HG03108 (cell line): ENCODE data around the gene KRTAP5-6.

ENCODE experiments used
- ATAC-seq: cut with Tn5 transposase; IDR thresholded peaks from one replicate; pipeline ENCODE4 v1.9.1; 2021; ENCODE audit warnings: moderate library complexity; ENCODE audit not compliant: unreplicated experiment

KRTAP5-6 gene

GRCh38 chr11:1732418-1733008 is 35.5 kb downstream of the KRTAP5-6 start:
- ATAC-seq = no peak

DNA sequence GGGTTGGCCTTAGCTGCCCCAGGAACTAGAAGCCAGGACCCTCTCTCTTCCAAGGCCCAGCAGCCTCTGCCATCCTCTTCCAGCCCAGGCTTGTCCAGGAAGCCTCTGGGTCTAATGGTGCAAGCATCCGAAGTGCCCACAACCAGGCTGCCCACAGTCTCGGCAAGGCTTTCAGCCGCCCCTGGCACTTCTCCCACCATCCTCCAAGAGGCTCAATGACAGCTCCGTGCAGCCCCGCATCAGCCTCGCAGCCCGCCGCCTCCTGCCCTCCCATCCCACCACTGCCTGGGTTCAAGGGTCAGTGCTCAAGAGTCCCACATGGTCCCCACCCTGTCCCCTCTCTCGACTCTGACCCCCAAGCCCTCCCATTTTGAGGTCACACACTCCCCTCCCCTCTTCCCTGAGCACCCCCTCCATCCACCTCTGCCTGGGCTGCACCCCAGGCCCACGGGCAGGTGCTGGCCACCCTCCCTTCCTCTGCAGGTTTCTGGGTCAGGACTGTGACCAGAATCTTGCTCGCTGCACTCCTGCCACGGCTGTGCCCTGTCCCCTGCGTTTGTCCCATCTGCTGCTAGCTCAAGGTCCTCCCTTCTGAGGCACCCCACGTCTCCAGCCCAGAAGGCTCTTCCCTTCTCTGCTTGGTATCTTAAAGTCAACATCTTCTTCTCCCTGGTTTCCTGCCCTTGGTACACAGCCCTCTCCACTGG is 36.2 kb downstream of the KRTAP5-6 start:
- ATAC-seq = no peak

GRCh38 chr11:1733716-1734640 is 37.0 kb downstream of the KRTAP5-6 start:
- no peak for ATAC-seq

DNA sequence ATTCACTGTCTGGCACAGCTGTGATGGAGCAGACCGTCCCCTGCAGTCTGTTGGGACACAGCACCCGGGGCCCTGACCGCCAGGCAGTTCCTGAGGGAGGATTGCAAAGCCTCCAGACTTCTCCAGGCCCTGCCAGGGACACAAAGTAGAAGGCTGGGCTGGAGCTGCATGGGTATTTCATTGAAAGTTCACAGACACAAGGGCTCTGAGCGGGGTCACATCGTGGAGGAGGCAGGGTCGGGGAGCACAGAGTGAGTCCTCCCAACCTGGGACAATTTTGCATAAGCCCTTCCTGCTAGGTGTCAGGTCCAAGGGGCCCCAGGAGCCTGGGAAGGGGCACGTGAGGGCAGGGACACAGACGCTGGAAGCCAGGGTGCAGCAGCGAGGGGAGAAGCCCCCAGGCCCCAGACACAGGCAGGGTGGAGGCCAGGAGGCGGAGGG is 37.7 kb downstream of the KRTAP5-6 start:
- no peak for ATAC-seq

DNA sequence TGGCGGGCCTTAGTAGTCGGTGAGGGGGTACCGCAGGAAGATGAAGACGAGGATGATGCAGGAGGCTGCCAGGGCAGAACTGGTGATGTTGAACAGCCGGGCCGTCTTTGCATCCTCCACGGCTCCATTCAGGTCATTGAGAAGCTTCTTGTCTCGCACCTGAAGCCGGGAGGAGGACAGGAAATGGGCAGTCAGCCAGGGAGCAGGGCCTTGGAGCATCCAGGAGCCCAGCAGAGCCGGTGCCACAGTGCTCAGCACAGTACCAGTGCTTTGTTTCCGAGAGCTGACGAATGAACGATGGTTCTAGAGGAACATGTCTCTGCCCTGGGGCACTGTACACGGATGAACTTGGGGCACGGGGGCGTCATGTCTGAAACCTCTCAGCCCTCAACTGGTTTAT is 38.3 kb downstream of the KRTAP5-6 start:
- ATAC-seq = no peak

GRCh38 chr11:1736447-1736992 is 39.5 kb downstream of the KRTAP5-6 start:
- no peak for ATAC-seq

- ATAC-seq = no peak
Observed at GRCh38 chr11:1737080-1737757, 40.2 kb downstream of the KRTAP5-6 start.

DNA sequence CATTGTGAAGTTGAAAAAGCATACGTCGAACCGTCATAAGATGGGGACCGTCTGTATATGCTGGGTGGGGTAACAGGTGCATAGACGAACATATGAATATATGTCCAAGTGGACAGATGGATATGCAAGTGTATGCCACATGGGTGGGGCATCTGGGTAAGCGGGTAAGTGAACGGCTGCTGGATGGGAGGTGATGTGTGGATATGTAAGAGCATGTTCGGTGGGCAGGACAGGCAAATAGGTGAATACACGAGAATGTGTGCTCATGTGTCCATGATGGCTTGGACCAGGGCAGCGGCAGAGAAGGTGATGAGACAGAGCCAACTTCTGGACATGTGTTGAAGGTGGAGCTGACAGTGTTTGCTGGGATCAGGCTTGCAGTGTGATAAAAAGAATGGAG is 41.4 kb downstream of the KRTAP5-6 start:
- ATAC-seq = no peak

DNA sequence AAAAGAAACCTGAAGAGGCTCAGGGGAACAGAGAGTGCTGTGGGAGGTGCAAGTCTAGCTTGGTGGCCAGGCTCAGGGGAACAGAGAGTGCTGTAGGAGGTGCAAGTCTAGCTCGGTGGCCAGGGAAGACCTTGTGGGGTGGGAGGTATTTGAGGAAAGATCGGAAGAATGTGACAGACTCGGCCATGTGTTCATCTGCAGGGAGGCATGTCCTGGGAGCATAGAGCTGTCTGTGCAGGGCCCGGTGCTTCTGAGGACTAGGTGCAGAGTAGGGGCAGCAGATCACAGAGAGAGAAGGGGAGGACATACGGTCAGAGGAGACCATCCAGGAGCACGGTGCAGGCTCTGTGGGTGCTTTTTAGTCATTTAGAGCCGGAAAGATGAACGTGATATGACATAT is 42.6 kb downstream of the KRTAP5-6 start:
- no peak for ATAC-seq

DNA sequence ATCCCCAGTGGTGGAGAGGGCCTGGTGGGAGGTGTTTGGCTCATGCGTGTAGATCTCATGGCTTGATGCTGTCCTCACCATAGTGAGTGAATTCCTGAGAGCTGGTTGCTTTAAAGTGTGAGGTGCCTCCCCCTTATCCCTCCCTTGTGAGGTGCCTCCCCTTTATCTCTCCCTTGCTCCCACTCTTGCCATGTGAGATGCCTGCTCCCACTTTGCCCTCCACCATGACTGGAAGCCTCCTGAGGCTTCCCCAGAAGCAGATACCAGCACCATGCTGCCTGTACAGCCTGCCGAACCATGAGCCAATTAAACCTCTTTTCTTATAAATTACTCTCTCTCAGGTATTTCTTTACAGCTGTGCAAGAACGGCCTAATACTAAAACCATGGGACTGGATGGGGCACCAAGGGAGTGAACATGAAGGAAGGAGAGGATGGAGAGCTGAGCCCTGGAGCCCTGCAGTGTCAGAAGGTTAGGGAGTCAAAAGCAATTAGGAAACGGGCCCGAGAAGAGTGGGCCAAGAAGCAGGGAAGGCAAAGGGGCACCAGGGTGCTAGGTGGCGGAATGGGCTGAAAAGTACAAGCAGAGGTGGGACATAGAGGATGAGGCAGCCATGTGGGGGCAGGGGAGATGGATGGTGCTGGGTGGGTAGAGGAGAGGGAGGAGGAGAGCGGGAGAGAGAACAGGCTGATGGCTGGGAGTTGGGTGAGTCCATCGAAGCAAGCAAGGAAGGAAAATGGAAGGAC is 44.0 kb downstream of the KRTAP5-6 start:
- ATAC-seq = no peak

DNA sequence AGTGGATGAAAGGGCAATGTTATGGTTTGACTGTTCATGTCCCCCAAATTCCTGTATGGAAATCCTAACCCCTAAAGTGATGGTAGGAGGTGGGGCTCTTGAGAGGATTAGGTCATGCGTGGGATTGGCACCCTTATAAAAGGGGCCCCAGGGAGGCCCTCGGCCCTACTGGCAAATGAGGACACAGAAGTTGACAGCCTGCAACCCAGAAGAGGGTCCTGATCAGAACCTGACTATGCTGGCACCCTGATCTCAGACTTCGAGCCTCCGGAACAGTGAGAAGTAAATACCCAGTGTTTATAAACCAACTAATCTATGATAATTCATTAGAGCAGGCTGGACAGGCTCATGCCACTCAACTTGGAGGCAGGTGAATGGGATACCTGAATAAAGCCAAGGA is 44.7 kb downstream of the KRTAP5-6 start:
- ATAC-seq = no peak

- ATAC-seq = no peak
Observed at GRCh38 chr11:1742371-1742770, 45.4 kb downstream of the KRTAP5-6 start.

GRCh38 chr11:1742869-1743584 is 46.0 kb downstream of the KRTAP5-6 start:
- ATAC-seq = no peak

- no peak for ATAC-seq
Observed at GRCh38 chr11:1743585-1744136, 46.7 kb downstream of the KRTAP5-6 start.

DNA sequence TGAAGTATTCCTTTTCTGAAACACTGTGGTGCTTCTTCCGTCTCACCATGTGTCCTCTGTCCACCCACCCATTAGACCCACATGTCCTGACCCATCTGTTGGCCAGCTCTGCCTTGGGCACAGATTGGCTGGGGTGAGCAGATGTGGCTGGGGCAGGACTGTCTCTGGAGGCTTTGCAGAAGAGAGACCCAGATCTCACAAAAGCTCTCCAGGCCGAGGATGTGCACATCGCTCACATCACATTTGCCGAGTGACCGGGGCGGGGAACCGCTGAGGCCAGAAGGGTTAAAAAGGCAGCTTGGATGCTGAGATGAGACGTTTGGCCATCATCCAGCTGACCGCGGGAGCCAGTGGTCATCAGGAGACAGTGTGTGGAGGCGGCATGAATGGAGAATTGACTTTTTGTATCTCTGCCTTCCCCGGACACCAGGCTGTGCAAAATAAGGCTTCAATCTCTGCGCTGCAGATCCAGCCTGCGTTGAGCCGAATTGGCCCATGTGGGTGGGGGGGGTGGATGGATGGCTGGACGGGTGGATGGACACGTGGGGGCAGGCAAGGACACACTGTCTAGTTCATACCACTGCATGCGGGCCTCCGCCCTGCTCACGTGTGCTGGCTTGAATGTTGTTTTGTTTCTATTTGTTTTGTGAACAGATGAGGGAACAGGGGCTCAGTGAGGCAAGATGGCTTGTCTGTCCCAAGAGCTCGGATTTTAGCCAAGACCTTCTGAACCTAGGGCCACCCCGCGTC is 47.3 kb downstream of the KRTAP5-6 start:
- no peak for ATAC-seq

- ATAC-seq = no peak
Observed at GRCh38 chr11:1744891-1745700, 48.1 kb downstream of the KRTAP5-6 start.

DNA sequence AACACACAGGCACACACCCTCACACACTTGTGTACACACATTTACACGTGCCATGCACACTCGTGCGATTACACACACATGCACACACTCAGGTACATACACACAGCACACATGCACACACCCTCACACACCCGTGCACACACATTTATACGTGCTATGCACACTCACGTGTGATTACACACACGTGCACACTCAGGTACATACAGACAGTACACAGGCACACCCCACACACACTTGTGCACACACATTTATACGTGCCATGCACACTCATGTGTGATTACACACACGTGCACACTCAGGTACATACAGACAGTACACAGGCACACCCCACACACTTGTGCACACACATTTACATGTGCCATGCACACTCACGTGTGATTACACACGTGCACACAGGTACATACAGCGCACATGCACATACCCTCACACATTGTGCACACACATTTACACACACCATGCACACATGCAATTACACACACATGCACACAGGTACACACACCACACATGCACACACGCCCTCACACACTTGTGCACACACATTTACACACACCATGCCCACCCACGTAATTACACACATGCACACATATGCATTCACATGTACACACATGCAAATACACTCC is 48.8 kb downstream of the KRTAP5-6 start:
- no peak for ATAC-seq
